GM19238 (cell line): Measurements from ENCODE around the gene TMEM89.

ENCODE experiments used
- DNase-seq: peaks from one replicate; pipeline ENCODE4 v3.0.0; 2011; ENCODE audit warnings: low spot score; ENCODE audit not compliant: insufficient read length

Gene TMEM89

DNA sequence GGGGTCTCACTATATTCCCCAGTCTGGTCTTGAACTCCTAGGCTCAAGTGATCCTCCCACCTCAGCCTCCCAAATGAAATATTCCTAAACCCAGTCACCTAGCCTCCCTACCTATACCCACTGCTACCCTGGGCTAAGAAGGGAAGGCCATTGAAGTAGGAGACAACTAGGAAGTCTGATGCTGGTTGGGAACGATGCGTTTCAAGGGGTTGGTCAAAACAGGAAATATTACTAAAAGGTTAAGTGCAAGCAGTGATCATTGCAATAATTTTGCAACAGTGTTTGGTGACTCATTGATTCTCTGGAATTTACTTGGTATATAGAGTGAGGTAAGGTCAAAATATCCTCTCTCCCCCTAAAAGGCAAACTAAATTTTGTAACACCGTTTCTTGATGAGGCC is 7.5 kb downstream of the TMEM89 start:
- no peak for DNase-seq

GRCh38 chr3:48612309-48612708 is 9.3 kb downstream of the TMEM89 start:
- no peak for DNase-seq

- DNase-seq, result peak; percentile 98
Observed at GRCh38 chr3:48609088-48610005, 12.2 kb downstream of the TMEM89 start, which contains the start of gene UQCRC1. Gene UQCRC1 (minus strand): TSS chr3:48609646. CDS start chr3:48609620, 26 bp downstream.

DNA sequence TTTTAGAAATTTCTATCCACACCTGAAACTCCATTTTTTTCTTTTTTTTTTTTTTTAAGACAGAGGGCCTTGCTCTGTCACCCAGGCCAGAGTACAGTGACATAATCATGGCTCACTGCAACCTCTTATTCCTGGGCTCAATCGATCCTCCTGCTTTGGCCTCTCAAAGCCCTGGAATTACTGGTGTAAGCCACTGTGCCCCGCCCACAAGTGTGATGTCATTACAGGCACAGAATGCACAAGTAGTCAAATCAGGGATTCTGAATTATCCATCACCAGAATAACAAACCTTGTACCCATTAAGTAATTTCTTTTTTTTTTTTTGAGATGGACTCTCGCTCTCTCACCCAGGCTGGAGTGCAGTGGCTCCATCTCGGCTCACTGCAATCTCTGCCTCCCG is 14.1 kb downstream of the TMEM89 start:
- DNase-seq, result no peak

DNA sequence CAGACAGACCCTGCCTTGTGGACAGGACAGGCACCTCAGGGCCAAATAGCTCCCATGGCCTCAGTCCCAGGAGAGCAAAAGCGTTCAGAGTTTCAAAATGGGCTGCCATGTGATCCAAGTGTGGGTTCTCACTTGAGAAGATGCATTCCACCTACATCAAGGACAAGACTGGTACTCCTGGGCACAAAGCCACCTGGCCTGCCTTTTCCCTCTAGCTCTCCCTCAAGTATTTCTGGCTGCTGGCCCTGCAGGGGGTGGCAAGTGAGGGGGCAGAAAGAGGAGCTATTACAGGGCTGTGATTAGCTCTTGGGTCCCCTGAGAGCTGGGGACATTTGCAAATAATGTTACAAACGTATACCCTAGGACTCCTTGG is 20.0 kb downstream of the TMEM89 start:
- no peak for DNase-seq

- no peak for DNase-seq
Observed at GRCh38 chr3:48600711-48601621, 20.6 kb downstream of the TMEM89 start.

- no peak for DNase-seq
Observed at GRCh38 chr3:48599509-48600285, 21.9 kb downstream of the TMEM89 start.

GRCh38 chr3:48599077-48599501 is 22.5 kb downstream of the TMEM89 start:
- DNase-seq, result no peak

- DNase-seq, result no peak
Observed at GRCh38 chr3:48598323-48599076, 23.1 kb downstream of the TMEM89 start.

- no peak for DNase-seq
Observed at GRCh38 chr3:48597408-48597800, 24.2 kb downstream of the TMEM89 start.

GRCh38 chr3:48596676-48597407 is 24.7 kb downstream of the TMEM89 start:
- DNase-seq, result no peak

DNA sequence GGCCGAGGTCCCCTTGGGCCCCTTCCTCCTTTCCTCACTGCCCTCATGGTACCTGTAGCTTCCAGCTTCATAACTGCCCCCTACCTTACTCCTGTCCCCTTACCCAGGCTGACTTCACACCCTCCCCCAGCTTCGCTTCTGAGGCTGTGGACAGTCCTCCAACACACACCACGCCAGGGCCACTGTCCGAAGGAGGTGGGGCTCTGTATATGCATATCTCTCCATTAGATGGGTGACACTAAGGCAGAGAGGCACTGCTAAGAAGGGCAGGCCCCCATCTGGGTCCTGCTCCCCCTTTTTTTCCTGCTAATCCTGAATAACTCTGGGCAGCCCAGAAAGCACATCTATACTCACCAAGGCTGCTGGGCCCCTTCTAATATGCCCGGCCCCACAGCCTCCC is 25.4 kb downstream of the TMEM89 start:
- DNase-seq, result no peak

- no peak for DNase-seq
Observed at GRCh38 chr3:48595526-48596121, 25.9 kb downstream of the TMEM89 start.

DNA sequence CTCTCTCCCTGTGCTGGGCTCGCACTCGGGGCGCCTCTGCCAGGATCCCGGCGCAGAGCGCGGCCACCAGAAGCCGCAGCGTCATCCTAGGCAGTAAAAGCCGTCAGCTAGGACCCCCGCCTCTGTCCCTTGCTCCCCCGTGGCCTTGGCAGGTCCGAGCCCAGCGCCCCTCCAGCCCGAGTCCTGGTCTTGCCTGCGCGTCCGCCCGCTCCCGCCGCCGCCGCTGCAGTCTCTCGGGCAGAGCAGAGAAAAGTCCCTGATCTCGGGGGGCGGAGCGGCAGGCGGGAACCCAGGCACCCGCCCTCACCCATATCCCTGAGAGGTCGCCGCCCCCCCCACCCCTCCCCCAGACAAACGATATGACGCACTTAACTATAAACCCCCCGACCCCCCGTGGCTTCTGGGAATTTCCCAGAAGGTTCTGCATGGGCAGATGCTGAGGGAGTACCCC is 26.5 kb downstream of the TMEM89 start, which contains the start of gene COL7A1:
Gene COL7A1 (minus strand): TSS at position 255 of the 451 bp plus-strand sequence. CDS start 170 bp downstream, at position 85.
- no peak for DNase-seq

GRCh38 chr3:48594417-48595049 is 27.0 kb downstream of the TMEM89 start:
- DNase-seq, result no peak

- DNase-seq, result no peak
Observed at GRCh38 chr3:48593337-48593736, 28.2 kb downstream of the TMEM89 start.

DNA sequence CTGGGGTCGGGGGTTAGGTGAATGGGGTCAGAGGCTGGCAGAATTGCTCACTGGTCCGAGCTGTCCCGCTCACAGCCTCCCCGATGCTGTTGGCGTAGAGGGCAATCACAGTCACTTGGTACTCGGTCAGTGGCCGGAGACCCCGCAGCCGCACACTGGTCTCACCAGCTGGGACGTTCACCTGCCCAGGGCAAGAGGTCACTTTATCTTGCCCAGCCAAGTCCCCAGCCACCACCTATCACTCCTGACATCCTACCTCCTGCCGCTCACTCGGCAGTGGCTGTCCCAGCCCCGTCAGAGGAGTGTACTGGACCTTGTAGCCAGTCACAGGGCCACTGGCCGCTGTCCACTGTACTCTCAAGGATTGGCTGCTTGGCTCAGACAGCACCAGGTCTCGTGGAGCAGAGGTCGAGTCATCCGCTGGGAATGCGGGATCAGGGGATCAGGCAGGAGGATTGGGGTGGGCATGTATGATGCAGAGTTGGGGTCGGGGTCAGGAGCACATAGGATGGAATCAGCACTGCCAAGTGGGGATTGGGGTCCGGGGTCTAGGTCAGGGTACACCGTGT is 29.0 kb downstream of the TMEM89 start:
- DNase-seq, result no peak

DNA sequence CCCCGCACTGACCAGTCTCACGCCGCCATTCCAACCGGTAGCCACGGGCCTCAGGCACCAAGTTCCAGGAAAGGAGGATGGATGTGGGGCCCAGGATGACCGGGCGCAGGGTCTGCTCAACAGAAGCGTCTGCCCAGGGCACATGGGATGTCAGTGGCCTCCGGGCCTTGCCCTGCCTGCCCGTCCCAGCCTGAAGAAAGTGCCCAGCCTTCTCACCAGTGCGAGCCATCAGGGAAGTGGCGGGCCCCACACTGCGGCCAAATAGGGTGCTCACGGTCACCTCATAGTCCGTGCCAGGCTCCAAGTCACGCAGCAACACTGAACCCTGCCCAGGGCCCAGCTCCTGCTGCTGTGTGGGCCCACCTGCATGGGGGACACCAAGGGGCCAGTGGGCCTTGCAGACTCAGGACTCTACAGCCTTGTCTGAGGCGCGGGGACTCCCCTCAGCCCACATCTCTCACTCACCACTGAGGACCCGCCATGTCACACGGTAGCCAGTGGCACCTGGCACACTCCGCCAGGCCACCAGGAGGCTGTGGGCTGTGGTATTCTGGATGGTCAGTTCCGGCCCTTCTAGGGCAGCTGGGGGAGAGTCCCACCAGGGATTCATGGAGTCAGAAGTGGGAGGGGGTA is 29.6 kb downstream of the TMEM89 start:
- no peak for DNase-seq
